H1 (cell line): ENCODE results near the gene FAM171A1. TPM values are rescaled to one million over a fixed set of nuclear protein-coding genes. Genes with fewer than 3 reads are reported as not detected.

ENCODE experiments used
- CTCF ChIA-PET: fragments of 300-600 bp; sonication (Branson Sonifier 250); formaldehyde crosslinking; loops from one replicate; lab custom pipeline; 2021; ENCODE audit not compliant: partially characterized antibody; lab: Charles Lee
- POLR2A ChIA-PET: fragments of 300-600 bp; sonication (Branson Sonifier 250); formaldehyde crosslinking; loops from one replicate; lab custom pipeline; 2021; ENCODE audit warnings: inconsistent platforms; ENCODE audit not compliant: partially characterized antibody; lab: Charles Lee
- DNase-seq, 2 experiments: peaks; one replicate each; pipeline versions ENCODE4 v3.0.0 to v3.0.0-alpha.2; 2010 to 2022; ENCODE audit warnings: low spot score in 2 of 2, low read depth in 1 of 2, mixed read lengths in 1 of 2
- FAIRE-seq: peaks from 2 replicates; lab custom pipeline; 2011; peaks lifted over from hg19 to GRCh38; lab: Jason Lieb, UNC
- H2AFZ ChIP-seq: 2 replicates; pipeline ENCODE4 v1.8.1; 2012; ENCODE audit warnings: low read length, inconsistent platforms
- H2AK5ac ChIP-seq: 2 replicates; pipeline ENCODE4 v1.6.1; 2013; ENCODE audit warnings: low read depth, low read length
- H2BK120ac ChIP-seq: replicated peaks from 2 replicates; pipeline ENCODE3; 2013; ENCODE audit warnings: low read depth, low read length, inconsistent platforms
- H2BK12ac ChIP-seq: 2 replicates; pipeline ENCODE4 v1.6.1; 2013; ENCODE audit warnings: low read depth, low read length
- H2BK15ac ChIP-seq: 2 replicates; pipeline ENCODE4 v1.6.1; 2013; ENCODE audit warnings: low read length
- H2BK20ac ChIP-seq: 2 replicates; pipeline ENCODE4 v1.6.1; 2013; ENCODE audit warnings: low read length
- H2BK5ac ChIP-seq: 2 replicates; pipeline ENCODE4 v1.6.1; 2013; ENCODE audit warnings: low read depth, low read length
- H3K14ac ChIP-seq: 2 replicates; pipeline ENCODE4 v1.6.1; 2013; ENCODE audit warnings: inconsistent platforms; ENCODE audit not compliant: insufficient read length
- H3K18ac ChIP-seq: 2 replicates; pipeline ENCODE4 v1.6.1; 2013; ENCODE audit warnings: low read length; ENCODE audit errors: extremely low read depth
- H3K23ac ChIP-seq: 2 replicates; pipeline ENCODE4 v1.6.1; 2013; ENCODE audit warnings: inconsistent platforms; ENCODE audit not compliant: insufficient read length
- H3K23me2 ChIP-seq: 2 replicates; pipeline ENCODE4 v1.6.1; 2013; ENCODE audit warnings: low read depth, low read length
- H3K27ac ChIP-seq: 2 replicates; pipeline ENCODE4 v1.6.1; 2011; ENCODE audit warnings: low read depth, low read length, inconsistent platforms
- H3K27me3 ChIP-seq, 4 experiments: replicated peaks in 1 of 4; 1 replicate in 1 of 4; 2 replicates in 3 of 4; pipeline versions ENCODE4 v1.6.1 to v1.8.1; 2011 to 2013; ENCODE audit warnings: low read length in 3 of 4, mild to moderate bottlenecking in 3 of 4, inconsistent platforms in 2 of 4, mixed read lengths in 2 of 4, moderate library complexity in 1 of 4; ENCODE audit not compliant: control insufficient read depth in 3 of 4, insufficient read depth in 3 of 4; ENCODE audit errors: extremely low read depth in 1 of 4
- H3K36me3 ChIP-seq, 4 experiments: 2 replicates each; pipeline versions ENCODE4 v1.6.1 to v1.8.1; 2011 to 2013; ENCODE audit warnings: mild to moderate bottlenecking in 4 of 4, low read length in 3 of 4, moderate library complexity in 2 of 4, control low read depth in 1 of 4, inconsistent platforms in 1 of 4; ENCODE audit not compliant: insufficient read depth in 4 of 4, control insufficient read depth in 2 of 4
- H3K4ac ChIP-seq: replicated peaks from 2 replicates; pipeline ENCODE3; 2013; ENCODE audit warnings: low read length, low read depth, mixed read lengths, inconsistent platforms; ENCODE audit not compliant: insufficient read length
- H3K4me1 ChIP-seq, 4 experiments: replicated peaks in 1 of 4; 1 replicate in 1 of 4; 2 replicates in 3 of 4; pipeline versions ENCODE4 v1.6.1 to v1.8.1; 2011 to 2013; ENCODE audit warnings: low read length in 3 of 4, inconsistent platforms in 2 of 4, mixed read lengths in 1 of 4; ENCODE audit not compliant: insufficient read depth in 4 of 4, control insufficient read depth in 3 of 4
- H3K4me2 ChIP-seq, 2 experiments: 2 replicates each; pipeline versions ENCODE4 v1.6.1 to v1.8.1; 2011 to 2013; ENCODE audit warnings: low read depth in 2 of 2, low read length in 2 of 2, control low read depth in 1 of 2, inconsistent platforms in 1 of 2, mild to moderate bottlenecking in 1 of 2; ENCODE audit not compliant: insufficient read depth in 1 of 2
- H3K4me3 ChIP-seq, 4 experiments: fragments of 200-600, 300-600 bp in 1 of 4; sonication (generic), shearing (Covaris generic), sonication (Bioruptor Twin) in 1 of 4; 2 replicates each; pipeline versions ENCODE4 v1.5.1 to v1.8.1; 2011 to 2016; ENCODE audit warnings: low read length in 4 of 4, low read depth in 3 of 4, control low read depth in 2 of 4, inconsistent platforms in 2 of 4, mild to moderate bottlenecking in 2 of 4, mixed read lengths in 1 of 4, moderate library complexity in 1 of 4; ENCODE audit not compliant: insufficient read depth in 2 of 4; ENCODE audit errors: extremely low read depth in 1 of 4
- H3K56ac ChIP-seq: replicated peaks from 2 replicates; pipeline ENCODE3; 2013; ENCODE audit warnings: low read depth, mild to moderate bottlenecking, mixed read lengths, low read length, inconsistent platforms; ENCODE audit not compliant: insufficient read length
- H3K79me1 ChIP-seq: 2 replicates; pipeline ENCODE4 v1.6.1; 2013; ENCODE audit warnings: low read depth, low read length, control low read depth
- H3K79me2 ChIP-seq, 2 experiments: 2 replicates each; pipeline versions ENCODE4 v1.6.1 to v1.8.1; 2012 to 2013; ENCODE audit warnings: low read length in 2 of 2, mild to moderate bottlenecking in 2 of 2, inconsistent platforms in 1 of 2; ENCODE audit not compliant: insufficient read depth in 2 of 2, control insufficient read depth in 1 of 2
- H3K9ac ChIP-seq, 4 experiments: replicated peaks in 1 of 4; 1 replicate in 1 of 4; 2 replicates in 3 of 4; pipeline versions ENCODE4 v1.6.1 to v1.8.1; 2011 to 2013; ENCODE audit warnings: low read depth in 3 of 4, low read length in 3 of 4, control low read depth in 2 of 4, mild to moderate bottlenecking in 2 of 4, moderate library complexity in 2 of 4, inconsistent platforms in 1 of 4; ENCODE audit errors: extremely low read depth in 1 of 4
- H3K9me3 ChIP-seq, 2 experiments: 2 replicates each; pipeline versions ENCODE4 v1.6.1 to v1.8.1; 2012 to 2013; ENCODE audit warnings: mild to moderate bottlenecking in 2 of 2, moderate library complexity in 2 of 2, control low read depth in 1 of 2, inconsistent platforms in 1 of 2, low read depth in 1 of 2, low read length in 1 of 2, mixed read lengths in 1 of 2; ENCODE audit not compliant: insufficient read depth in 2 of 2
- H4K20me1 ChIP-seq, 2 experiments: replicated peaks in 1 of 2; 2 replicates each; pipeline versions ENCODE3 to v1.8.1; 2011 to 2013; ENCODE audit warnings: inconsistent platforms in 2 of 2, low read length in 2 of 2, mild to moderate bottlenecking in 1 of 2; ENCODE audit not compliant: insufficient read depth in 2 of 2, control insufficient read depth in 1 of 2
- H4K5ac ChIP-seq: 2 replicates; pipeline ENCODE4 v1.6.1; 2013; ENCODE audit warnings: low read length, low read depth, mixed read lengths, inconsistent platforms; ENCODE audit not compliant: insufficient read length
- H4K8ac ChIP-seq: 2 replicates; pipeline ENCODE4 v1.8.0; 2013; ENCODE audit warnings: mild to moderate bottlenecking, moderate library complexity, low read length, inconsistent platforms; ENCODE audit not compliant: insufficient read depth; ENCODE audit errors: extremely low read depth
- H4K91ac ChIP-seq: replicated peaks from 2 replicates; pipeline ENCODE3; 2013; ENCODE audit warnings: low read length, mixed read lengths, inconsistent platforms; ENCODE audit not compliant: insufficient read length
- ASH2L ChIP-seq: fragments of 200-600, 300-600 bp; sonication (generic); IDR thresholded peaks from one replicate; pipeline ENCODE4 v1.7.1; 2017; ENCODE audit warnings: low read length
- ATF2 ChIP-seq: IDR thresholded peaks from 2 replicates; pipeline ENCODE4 v1.6.1; 2012; ENCODE audit warnings: low read length, inconsistent platforms
- BACH1 ChIP-seq: IDR thresholded peaks from 2 replicates; pipeline ENCODE4 v1.6.1; 2012; ENCODE audit warnings: low read length, improper control_type of control experiment
- POLR2AphosphoS5 ChIP-seq: IDR thresholded peaks from 2 replicates; pipeline ENCODE4 v1.6.1; 2011; ENCODE audit warnings: low read depth, low read length
- TAF1 ChIP-seq: IDR thresholded peaks from 2 replicates; pipeline ENCODE4 v1.6.1; 2011; ENCODE audit warnings: mild to moderate bottlenecking, low read depth, low read length
- TBP ChIP-seq: IDR thresholded peaks from 2 replicates; pipeline ENCODE4 v1.6.1; 2011; ENCODE audit warnings: low read depth, low read length, improper control_type of control experiment
- WGBS, 2 experiments: shearing (Covaris generic) in 1 of 2; methylation state at CpG; one replicate each; pipeline versions ENCODE4 v1.1.6 to v1.1.7; 2013 to 2015; ENCODE audit warnings: low lambda C conversion rate in 2 of 2, mixed read lengths in 2 of 2, inconsistent platforms in 1 of 2, low coverage in 1 of 2, missing lambda C conversion rate in 1 of 2; ENCODE audit not compliant: insufficient replicate concordance in 2 of 2, insufficient coverage in 1 of 2, insufficient read length in 1 of 2; ENCODE audit errors: extremely low coverage in 1 of 2, missing lambda C conversion rate in 1 of 2; 5-methylcytosine and 5-hydroxymethylcytosine counted together
- polyA plus RNA-seq, 7 experiments: library from polyadenylated mRNA; depleted of rRNA in 3 of 7; stranded (reverse) in 5 of 7; unstranded in 2 of 7; fragments of >200 nt in 5 of 7; fragments of 200-250 nt in 2 of 7; gene quantifications; 1 replicate in 5 of 7; 2 replicates in 1 of 7; 4 replicates in 1 of 7; pipeline versions ENCODE4 v1.2.1 to v1.2.3, GENCODE V29; 2011 to 2013; ENCODE audit warnings: missing spikeins in 2 of 7, mixed read lengths in 2 of 7
- total RNA-seq: library from RNA; stranded (reverse); fragmentation: NEBNext Ultra II Directional; extraction: Animal tissue kit (Norgen Biotek cat#: 25700); gene quantifications from 2 replicates; pipeline ENCODE4 v1.2.1, GENCODE V29; 2021

FAM171A1 gene
- total and polyA plus RNA-seq, 2 of the 8 experiments (the other 6 are each of a cell fraction or from before 2014, with no cell fraction given): 26.6 to 42.1 TPM

- H4K20me1 ChIP-seq: peaks cover 0 to 2% of the 10 kb centered on the region in 2 experiments
- peaks cover 2% of the 10 kb centered on the region; the same call in 1 of the 2 replicates for H3K79me1 ChIP-seq
- peaks cover 3% of the 10 kb centered on the region; the same call in 1 of the 2 replicates for H3K23me2 ChIP-seq
- peaks cover 0 to 34% of the 10 kb centered on the region in 2 experiments; a peak in 3 of 4 replicates for H3K79me2 ChIP-seq
- H4K5ac ChIP-seq: no peak overlapping the region
- H2BK120ac ChIP-seq: no peak overlapping the region
- FAIRE-seq (no peak), DNase-seq (no peak)
- no peaks in the 10 kb centered on the region for H3K9me3 ChIP-seq
- no peak overlapping the region for H3K18ac ChIP-seq
- H3K36me3 ChIP-seq: no peaks in the 10 kb centered on the region
- ChIA-PET CTCF (interaction anchor here (0.8 kb wide), 1 partner anchor 19 kb away, joined by 3 read pairs; no protein-coding TSS in a partner anchor), POLR2A (interaction anchor here (1.8 kb wide), 1 partner anchor 15 kb away, joined by 4 read pairs; no protein-coding TSS in a partner anchor)
- H3K14ac ChIP-seq: no peak overlapping the region
- no peak overlapping the region for H3K4me3 ChIP-seq
- H3K56ac ChIP-seq: no peak overlapping the region
- no peak overlapping the region for H2AFZ ChIP-seq
- no peak overlapping the region for H3K27ac ChIP-seq
- no peak overlapping the region for H2BK12ac ChIP-seq
- H3K4me2 ChIP-seq: no peak overlapping the region
- no peak overlapping the region for H2BK20ac ChIP-seq
- no peak overlapping the region for H3K4ac ChIP-seq
- H4K91ac ChIP-seq: no peak overlapping the region
- no peak overlapping the region for H4K8ac ChIP-seq
- TF ChIP-seq TBP (no peak), ASH2L (no peak), ATF2 (no peak), BACH1 (no peak), POLR2AphosphoS5 (no peak), TAF1 (no peak)
- H3K27me3 ChIP-seq: no peaks in the 10 kb centered on the region
- no peak overlapping the region for H3K23ac ChIP-seq
- H3K4me1 ChIP-seq: peaks cover 0 to 11% (median 6%) of the 10 kb centered on the region in 4 experiments; a peak in 5 of 7 replicates
- H2BK5ac ChIP-seq: no peak overlapping the region
- no peak overlapping the region for H2BK15ac ChIP-seq
- no peak overlapping the region for H3K9ac ChIP-seq
- 77% methylated on average over 6 of the region's 6 CpGs; no CpG with 5 or more reads in 1 of the 2 experiments for WGBS, 2 experiments
- H2AK5ac ChIP-seq: no peak overlapping the region
These were observed 23.9 kb downstream of the FAM171A1 start for GRCh38 chr10:15347150-15347549.
